ENCODE results near the gene AGPAT2.

AGPAT2 gene

GRCh38 chr9:136660971-136661550, 26.2 kb downstream of the AGPAT2 start:
- no peak for DNase-seq

GRCh38 chr9:136659861-136660784, 27.1 kb downstream of the AGPAT2 start:
- DNase-seq, result no peak

- DNase-seq, result peak; percentile 25
Observed at GRCh38 chr9:136658849-136659535, 28.3 kb downstream of the AGPAT2 start.

GRCh38 chr9:136657974-136658848, 29.0 kb downstream of the AGPAT2 start:
- DNase-seq, result no peak

GRCh38 chr9:136656795-136657611, 30.3 kb downstream of the AGPAT2 start:
- DNase-seq, result no peak

- no peak for DNase-seq
Observed at GRCh38 chr9:136656183-136656738, 31.0 kb downstream of the AGPAT2 start.

- no peak for DNase-seq
Observed at GRCh38 chr9:136655536-136656182, 31.6 kb downstream of the AGPAT2 start.

- no peak for DNase-seq
Observed at GRCh38 chr9:136654820-136655535, 32.3 kb downstream of the AGPAT2 start.

GRCh38 chr9:136653323-136654079, 33.8 kb downstream of the AGPAT2 start:
- DNase-seq, result no peak

- no peak for DNase-seq
Observed at GRCh38 chr9:136651860-136652259, 35.4 kb downstream of the AGPAT2 start.

GRCh38 chr9:136650648-136651047, 36.6 kb downstream of the AGPAT2 start:
- DNase-seq, result no peak

GRCh38 chr9:136650021-136650420, 37.2 kb downstream of the AGPAT2 start:
- DNase-seq, result no peak

- DNase-seq, result no peak
Observed at GRCh38 chr9:136648751-136649150, 38.5 kb downstream of the AGPAT2 start.

- DNase-seq, result no peak
Observed at GRCh38 chr9:136646827-136647711, 40.2 kb downstream of the AGPAT2 start.

- DNase-seq, result no peak
Observed at GRCh38 chr9:136645903-136646754, 41.1 kb downstream of the AGPAT2 start.

- DNase-seq, result no peak
Observed at GRCh38 chr9:136645352-136645902, 41.8 kb downstream of the AGPAT2 start.
